HCT116 (cell line): ENCODE results near the gene ZEB1. TPM values are rescaled to one million over a fixed set of nuclear protein-coding genes. Genes with fewer than 3 reads are reported as not detected.

ENCODE experiments used
- ATAC-seq: fragments of 200-7000 bp; cut with Tn5 transposase; 2 replicates; pipeline ENCODE4 v1.9.1; 2020; ENCODE audit warnings: mild to moderate bottlenecking, moderate library complexity
- BruUV-seq: library from RNA; stranded (reverse); fragments of 400-500 nt; replicated peaks from 2 replicates; lab custom pipeline; 2021; lab: Mats Ljungman, UMichigan
- CTCF ChIA-PET: fragments of 300-600 bp; sonication (Branson Sonifier 250); formaldehyde crosslinking; loops from one replicate; lab custom pipeline; 2021; ENCODE audit warnings: antibody characterized with exemption; lab: Charles Lee
- POLR2A ChIA-PET: fragments of 300-600, 350-600 bp; sonication (Branson Sonifier 250); formaldehyde crosslinking; loops from one replicate; lab custom pipeline; 2021; ENCODE audit warnings: antibody characterized with exemption; lab: Charles Lee
- RAD21 ChIA-PET, 2 experiments: fragments of 300-600 bp; sonication (Branson Sonifier 250); formaldehyde crosslinking; loops; one replicate each; lab custom pipeline; 2023; ENCODE audit warnings: low total read pairs in 2 of 2; ENCODE audit not compliant: uncharacterized antibody in 2 of 2, unreplicated experiment in 2 of 2, low non-redundant PET in 1 of 2; lab: Charles Lee
- DNase-seq: peaks from one replicate; pipeline ENCODE4 v3.0.0-alpha.2; 2010; ENCODE audit warnings: low read depth, low spot score
- H2AFZ ChIP-seq: fragments of 200-600 bp; shearing (Covaris generic), sonication (generic); 2 replicates; pipeline ENCODE4 v1.6.1; 2017; ENCODE audit warnings: low read depth, mixed run types, mixed read lengths, antibody characterized with exemption, low read length; ENCODE audit not compliant: poor library complexity, severe bottlenecking
- H3K27ac ChIP-seq: 2 replicates; pipeline ENCODE4 v1.5.1; 2012; ENCODE audit warnings: low read depth, low read length
- H3K27me3 ChIP-seq: fragments of 200-600 bp; sonication (generic); 2 replicates; pipeline ENCODE4 v1.6.1; 2016; ENCODE audit warnings: mixed run types, low read length, mixed read lengths; ENCODE audit not compliant: insufficient read depth
- H3K36me3 ChIP-seq, 2 experiments: fragments of 200-500 bp in 1 of 2; fragments of 200-600 bp in 1 of 2; sonication (Bioruptor generic) in 1 of 2; sonication (generic) in 1 of 2; 2 replicates each; pipeline versions ENCODE4 v1.5.1 to v1.6.1; 2014 to 2016; ENCODE audit warnings: low read length in 2 of 2, inconsistent platforms in 1 of 2, mixed read lengths in 1 of 2, mixed run types in 1 of 2; ENCODE audit not compliant: insufficient read depth in 2 of 2, control insufficient read depth in 1 of 2
- H3K4me1 ChIP-seq, 2 experiments: fragments of 200-600 bp in 1 of 2; sonication (generic) in 1 of 2; 2 replicates each; pipeline versions ENCODE4 v1.5.1 to v1.6.1; 2012 to 2017; ENCODE audit warnings: low read length in 2 of 2, inconsistent platforms in 1 of 2, mild to moderate bottlenecking in 1 of 2, mixed read lengths in 1 of 2, mixed run types in 1 of 2, moderate library complexity in 1 of 2; ENCODE audit not compliant: insufficient read depth in 2 of 2, control insufficient read depth in 1 of 2
- H3K4me2 ChIP-seq: fragments of 200-600 bp; sonication (generic); 2 replicates; pipeline ENCODE4 v1.6.1; 2017; ENCODE audit warnings: mixed run types, low read length, mixed read lengths
- H3K4me3 ChIP-seq, 2 experiments: fragments of 200-600 bp in 1 of 2; sonication (generic) in 1 of 2; replicated peaks in 1 of 2; 2 replicates each; pipeline ENCODE4 v1.5.1; 2011 to 2016; ENCODE audit warnings: low read length in 2 of 2, control low read depth in 1 of 2, low read depth in 1 of 2, mild to moderate bottlenecking in 1 of 2, mixed read lengths in 1 of 2, mixed run types in 1 of 2
- H3K79me2 ChIP-seq: fragments of 200-600 bp; sonication (generic); 2 replicates; pipeline ENCODE4 v1.6.1; 2017; ENCODE audit warnings: mild to moderate bottlenecking, mixed run types, low read length, moderate library complexity, mixed read lengths; ENCODE audit not compliant: insufficient read depth
- H3K9ac ChIP-seq: fragments of 200-600 bp; sonication (generic); 2 replicates; pipeline ENCODE4 v1.6.1; 2016; ENCODE audit warnings: low read length, mixed read lengths
- H3K9me2 ChIP-seq: fragments of 200-600 bp; sonication (generic), shearing (Covaris generic); 2 replicates; pipeline ENCODE4 v1.6.1; 2017; ENCODE audit warnings: mixed run types, mild to moderate bottlenecking, moderate library complexity; ENCODE audit not compliant: insufficient read depth
- H3K9me3 ChIP-seq, 2 experiments: fragments of 200-500 bp in 1 of 2; fragments of 200-600 bp in 1 of 2; sonication (Bioruptor generic) in 1 of 2; sonication (generic) in 1 of 2; 2 replicates each; pipeline ENCODE4 v1.6.1; 2014 to 2017; ENCODE audit warnings: low read length in 2 of 2, mixed read lengths in 2 of 2, inconsistent platforms in 1 of 2, low read depth in 1 of 2, mild to moderate bottlenecking in 1 of 2, mixed run types in 1 of 2, moderate library complexity in 1 of 2; ENCODE audit not compliant: control insufficient read depth in 1 of 2, insufficient read depth in 1 of 2
- H4K20me1 ChIP-seq: fragments of 200-600 bp; sonication (generic), shearing (Covaris generic); 2 replicates; pipeline ENCODE4 v1.6.1; 2017; ENCODE audit warnings: mixed run types, mild to moderate bottlenecking, moderate library complexity; ENCODE audit not compliant: insufficient read depth
- CBX3 ChIP-seq: IDR thresholded peaks from 2 replicates; pipeline ENCODE4 v1.6.1; 2012; ENCODE audit warnings: low read depth
- ELF1 ChIP-seq: IDR thresholded peaks from 2 replicates; pipeline ENCODE4 v1.6.1; 2012; ENCODE audit warnings: low read depth, borderline replicate concordance
- EZH2phosphoT487 ChIP-seq: fragments of 200-600 bp; IDR thresholded peaks from 2 replicates; pipeline ENCODE4 v1.6.1; 2018; ENCODE audit warnings: antibody characterized with exemption, borderline replicate concordance
- FOSL1 ChIP-seq: IDR thresholded peaks from 2 replicates; pipeline ENCODE4 v1.6.1; 2012; ENCODE audit warnings: low read depth
- JUND ChIP-seq: IDR thresholded peaks from 2 replicates; pipeline ENCODE4 v1.6.1; 2012
- POLR2A ChIP-seq: IDR thresholded peaks from 2 replicates; pipeline ENCODE4 v1.7.0; 2011; ENCODE audit warnings: borderline replicate concordance; ENCODE audit not compliant: insufficient read depth, insufficient read length; ENCODE audit errors: extremely low read depth
- POLR2AphosphoS5 ChIP-seq: IDR thresholded peaks from 2 replicates; pipeline ENCODE4 v1.6.1; 2011; ENCODE audit warnings: mild to moderate bottlenecking, low read depth, low read length, moderate library complexity
- RAD21 ChIP-seq: IDR thresholded peaks from 2 replicates; pipeline ENCODE4 v1.6.1; 2012; ENCODE audit warnings: low read depth, mild to moderate bottlenecking
- REST ChIP-seq: IDR thresholded peaks from 2 replicates; pipeline ENCODE4 v1.6.1; 2012; ENCODE audit warnings: low read depth
- SIN3A ChIP-seq: IDR thresholded peaks from 2 replicates; pipeline ENCODE4 v1.6.1; 2012; ENCODE audit warnings: low read depth
- SP1 ChIP-seq: IDR thresholded peaks from 2 replicates; pipeline ENCODE4 v1.6.1; 2012; ENCODE audit warnings: low read depth
- SRF ChIP-seq: IDR thresholded peaks from 2 replicates; pipeline ENCODE4 v1.6.1; 2012; ENCODE audit warnings: low read depth
- TCF7L2 ChIP-seq: IDR thresholded peaks from 2 replicates; pipeline ENCODE4 v1.7.0; 2011; ENCODE audit warnings: borderline replicate concordance, inconsistent platforms; ENCODE audit not compliant: insufficient read depth, insufficient read length; ENCODE audit errors: extremely low read depth
- ZFX ChIP-seq: fragments of 450-650 bp; IDR thresholded peaks from 2 replicates; pipeline ENCODE4 v1.6.1; 2017
- intact Hi-C: fragments of 100-400 bp; cut with micrococcal nuclease; formaldehyde crosslinking; loops from 2 replicates; pipeline ENCODE4 v1.10.0; 2022
- total RNA-seq: library from RNA; stranded (reverse); gene quantifications from one replicate; pipeline ENCODE4 v1.2.1, GENCODE V29; 2021; ENCODE audit not compliant: unreplicated experiment

The ZEB1 gene
- total RNA-seq, 1 experiment from 2014 or later, result 3.4 TPM

- no peak for TF ChIP-seq RAD21
- no peak for TF ChIP-seq EZH2phosphoT487
- no peak for TF ChIP-seq CBX3
These were observed 24.5 kb downstream of the ZEB1 start (continued) for GRCh38 chr10:31343551-31343950.

- BruUV-seq, result no TSS peak
- H3K4me3 ChIP-seq, result no peak overlapping the region
These were observed 26.9 kb downstream of the ZEB1 start for GRCh38 chr10:31345886-31346285.

GRCh38 chr10:31346953-31347352 is 27.9 kb downstream of the ZEB1 start:
- Histone ChIP-seq H2AFZ (no peak overlapping the region), H3K4me3 (no peak overlapping the region), H3K9me3 (no peaks in the 10 kb centered on the region), H3K27me3 (no peaks in the 10 kb centered on the region), H3K9ac (no peak overlapping the region), H3K27ac (no peak overlapping the region), H3K4me2 (no peak overlapping the region), H3K9me2 (no peaks in the 10 kb centered on the region; the same call in 1 of the 2 replicates), H3K4me1 (no peaks in the 10 kb centered on the region), H3K79me2 (no peaks in the 10 kb centered on the region), H4K20me1 (no peaks in the 10 kb centered on the region), H3K36me3 (no peaks in the 10 kb centered on the region)
- ATAC-seq (no peak), DNase-seq (no peak)
- no TSS peak for BruUV-seq
- CTCF ChIA-PET, result no interaction called here
- TF ChIP-seq SRF, result no peak
- TF ChIP-seq POLR2AphosphoS5, result no peak
- no peak for TF ChIP-seq ZFX
- TF ChIP-seq TCF7L2, result no peak
- no peak for TF ChIP-seq SIN3A
- no peak for TF ChIP-seq JUND
- no peak for TF ChIP-seq RAD21
- TF ChIP-seq ELF1, result no peak
- no peak for TF ChIP-seq POLR2A
- TF ChIP-seq SP1, result no peak
- no peak for TF ChIP-seq REST
- TF ChIP-seq EZH2phosphoT487, result no peak
- intact Hi-C loops, result no loop called here
- POLR2A ChIA-PET, result no interaction called here
- RAD21 ChIA-PET, result no interaction called here

More at GRCh38 chr10:31345886-31346285, 26.9 kb downstream of the ZEB1 start:
- Histone ChIP-seq H2AFZ (no peak overlapping the region), H3K79me2 (no peaks in the 10 kb centered on the region), H3K4me1 (no peaks in the 10 kb centered on the region), H3K27me3 (no peaks in the 10 kb centered on the region), H3K9me2 (no peaks in the 10 kb centered on the region), H3K9me3 (no peaks in the 10 kb centered on the region), H3K4me2 (no peak overlapping the region), H3K9ac (no peak overlapping the region), H4K20me1 (no peaks in the 10 kb centered on the region), H3K36me3 (no peaks in the 10 kb centered on the region), H3K27ac (no peak overlapping the region)
- no peak for TF ChIP-seq FOSL1
- intact Hi-C loops, result no loop called here
- ChIA-PET POLR2A (no interaction called here), CTCF (no interaction called here), RAD21 (no interaction called here)
- ATAC-seq (no peak), DNase-seq (no peak)
